Epidermal melanocyte (primary cell): ENCODE results near the gene ITGA11.
"Not testable (repeated sequence)": the region's sequence is repeated elsewhere in the genome, so short reads cannot be mapped to it uniquely, and the experiment has no call there.

ENCODE experiments used
- DNase-seq: peaks from one replicate; pipeline ENCODE4 v3.0.0; 2011; ENCODE audit warnings: low spot score; ENCODE audit not compliant: insufficient read length

Gene ITGA11

DNA sequence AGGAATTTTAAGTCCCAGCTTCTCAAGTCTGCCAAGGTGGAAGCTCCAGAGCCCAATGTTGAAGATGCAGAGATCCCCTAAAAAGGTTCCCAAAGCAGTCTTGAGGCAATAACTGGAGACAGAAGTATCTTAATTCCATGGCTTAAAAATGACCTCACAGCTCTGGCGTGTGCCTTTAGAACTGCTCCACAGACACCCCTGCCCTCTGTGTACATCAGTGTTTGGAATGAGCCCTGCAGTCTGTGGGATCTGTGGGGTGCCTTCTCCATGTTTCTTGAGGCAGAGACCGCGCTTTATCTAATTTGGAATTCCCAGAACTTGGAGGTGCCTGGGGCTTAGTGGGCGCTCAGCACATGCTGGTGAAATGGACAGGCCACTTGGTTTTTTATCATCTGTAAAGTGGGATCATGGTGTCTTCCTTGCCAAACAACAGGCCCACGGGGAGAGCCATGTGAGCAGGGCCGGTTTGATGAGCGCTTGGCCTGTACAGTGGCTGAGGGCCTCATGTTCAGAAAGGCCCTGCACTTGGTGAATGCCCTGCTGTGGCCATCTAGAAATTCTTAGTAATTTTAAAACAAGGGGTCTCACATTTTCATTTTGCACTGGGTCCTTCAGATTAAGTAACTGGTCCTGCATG, 7.1 kb downstream of the ITGA11 start:
- DNase-seq: no peak

DNA sequence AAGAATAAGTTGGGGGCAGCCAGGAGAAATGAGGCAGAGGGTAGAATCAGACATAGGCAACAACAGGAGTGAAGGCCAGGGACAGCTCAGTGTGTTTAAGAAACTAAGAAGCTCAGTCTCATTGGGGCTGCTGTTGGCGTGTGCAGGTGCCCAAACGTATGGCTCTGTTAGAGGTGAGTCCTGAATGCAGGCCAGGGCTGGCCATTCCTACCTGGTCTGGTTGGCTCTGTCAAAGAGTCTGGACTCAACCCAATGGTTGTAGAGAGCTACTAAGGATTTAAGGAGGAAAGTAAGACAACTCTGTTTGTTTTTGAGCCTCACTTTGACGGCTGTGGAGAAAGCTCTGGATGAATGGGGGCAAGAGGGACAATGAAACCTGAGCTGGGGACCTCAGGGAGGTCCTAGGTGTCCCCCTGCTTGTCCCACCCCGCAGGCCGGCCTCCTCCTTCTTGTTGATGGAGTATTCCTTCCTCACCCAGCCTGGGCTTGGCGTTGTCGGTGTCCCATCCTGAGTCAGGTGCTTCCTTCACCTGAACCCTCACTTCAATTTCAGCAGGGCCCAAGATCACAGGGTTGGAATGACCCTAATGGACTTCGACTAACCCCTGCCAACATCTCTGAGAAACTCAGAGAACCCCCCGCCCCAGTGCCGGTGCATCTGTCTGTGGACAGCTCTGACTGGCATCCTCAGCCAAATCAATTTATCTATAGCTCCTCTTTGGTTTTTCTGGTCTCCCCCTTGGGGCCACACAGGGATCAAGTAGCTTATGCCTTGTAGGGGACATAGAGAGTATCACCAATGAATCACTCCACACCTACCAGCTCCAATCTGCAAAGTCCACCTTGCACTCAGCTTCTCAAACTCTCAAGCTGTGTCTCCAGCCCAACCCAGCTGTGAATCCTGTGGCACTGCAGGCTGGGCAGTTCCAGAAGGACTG, 8.3 kb downstream of the ITGA11 start:
- no peak for DNase-seq

DNA sequence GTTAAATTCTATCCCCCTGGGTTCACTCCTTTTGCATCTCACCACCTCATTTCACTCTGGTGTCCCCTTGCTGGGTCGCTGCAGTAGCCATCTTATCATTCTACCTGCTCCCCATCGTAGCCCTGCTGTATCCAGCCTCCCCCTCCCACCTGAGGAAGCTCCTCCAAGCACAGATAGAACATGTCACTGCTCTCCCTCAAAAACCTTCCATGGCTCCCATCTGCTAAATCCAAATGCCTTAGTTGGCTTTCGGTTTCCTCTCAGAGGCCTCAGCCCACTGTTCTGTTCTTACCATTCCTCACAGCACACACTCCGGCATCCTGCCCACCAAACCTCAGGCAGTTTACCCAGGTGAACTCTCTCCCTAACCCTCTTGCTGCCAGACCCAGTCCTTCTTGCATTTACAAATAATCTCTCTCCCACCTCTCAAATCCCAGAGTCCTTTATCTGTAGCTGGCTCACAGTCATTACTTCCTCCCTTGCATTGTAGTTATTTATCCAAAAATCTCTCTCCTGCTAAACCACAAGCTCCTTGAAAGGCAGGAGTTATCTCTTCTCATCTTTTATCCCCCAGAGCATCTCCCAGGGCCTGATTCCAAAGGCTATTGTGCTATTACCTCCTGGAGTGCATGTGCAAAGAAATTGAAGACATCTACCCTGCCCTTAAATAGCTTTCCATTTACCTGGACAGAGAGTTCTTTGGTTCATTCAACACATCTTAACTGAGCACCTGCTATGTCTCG, 9.4 kb downstream of the ITGA11 start:
- not testable (repeated sequence) for DNase-seq

DNA sequence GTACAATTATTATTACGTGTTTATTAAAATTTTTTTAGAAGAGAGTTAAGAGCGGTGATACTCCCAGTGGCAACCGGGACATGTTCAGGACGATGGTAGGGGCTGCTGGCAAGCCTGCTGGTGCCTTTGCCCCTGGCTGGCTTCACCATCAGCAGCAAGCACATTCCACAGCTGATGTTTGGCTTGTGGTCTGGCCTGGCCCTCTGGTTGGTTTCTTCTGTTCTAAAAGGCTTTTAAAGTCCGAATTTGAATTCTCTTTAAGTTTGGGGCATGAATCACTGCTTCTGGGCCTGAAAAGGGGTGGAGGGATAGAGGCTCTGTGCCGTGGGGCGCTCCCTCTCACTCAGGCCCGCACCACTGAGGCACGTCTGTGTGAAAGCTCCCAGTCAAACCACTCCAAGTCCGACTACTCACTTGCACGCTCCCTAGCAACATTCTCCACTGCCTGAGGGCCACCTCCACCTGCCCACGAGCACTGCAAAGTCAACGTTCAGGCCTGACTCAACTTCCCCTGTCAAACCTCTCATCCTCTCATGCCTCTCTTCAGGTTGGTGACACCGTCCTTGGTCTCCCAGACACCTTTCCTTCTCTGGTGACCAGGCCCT, 10.1 kb downstream of the ITGA11 start:
- DNase-seq: no peak

DNA sequence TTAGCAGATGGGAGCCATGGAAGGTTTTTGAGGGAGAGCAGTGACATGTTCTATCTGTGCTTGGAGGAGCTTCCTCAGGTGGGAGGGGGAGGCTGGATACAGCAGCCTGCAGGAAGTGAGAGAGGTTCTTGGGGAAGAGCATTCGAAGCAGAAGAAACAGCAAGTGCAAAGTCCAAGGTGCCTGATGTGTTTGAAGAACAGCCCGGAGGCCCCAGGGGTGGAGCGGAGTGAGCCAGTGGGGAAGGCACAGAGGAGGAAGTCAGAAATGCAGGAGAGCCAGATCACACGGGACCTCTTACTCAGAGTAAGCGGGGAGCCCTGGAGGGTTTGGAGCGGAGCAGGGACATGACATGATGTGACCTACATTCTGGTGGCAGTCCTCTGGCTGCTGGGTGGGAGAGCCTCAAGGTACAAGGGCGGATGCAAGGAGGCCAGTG, 10.8 kb downstream of the ITGA11 start:
- no peak for DNase-seq

DNA sequence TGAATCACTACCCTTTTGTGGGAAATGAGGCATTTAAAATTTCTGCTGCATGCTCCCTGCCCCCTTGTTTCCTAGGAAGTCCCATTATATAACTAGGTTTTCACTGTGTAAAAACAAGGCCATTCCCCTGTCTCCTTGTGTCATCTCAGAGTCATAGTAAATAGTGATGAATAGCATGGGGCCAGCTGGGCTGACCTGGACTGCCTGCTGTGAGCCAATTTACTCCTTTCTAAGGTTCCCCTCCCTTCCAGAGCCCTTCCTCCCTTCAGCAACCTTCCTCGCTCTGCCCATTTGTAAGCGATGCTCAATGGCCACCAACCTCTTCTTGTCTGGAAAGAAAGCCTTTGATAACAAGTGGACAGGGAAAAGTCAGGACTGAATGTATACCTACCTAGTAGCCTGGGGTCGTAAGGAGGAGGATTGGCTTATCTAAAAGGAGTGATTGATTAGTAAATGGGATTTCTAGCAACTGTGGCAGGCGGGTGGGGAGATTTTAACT, 11.7 kb downstream of the ITGA11 start:
- DNase-seq: no peak

DNA sequence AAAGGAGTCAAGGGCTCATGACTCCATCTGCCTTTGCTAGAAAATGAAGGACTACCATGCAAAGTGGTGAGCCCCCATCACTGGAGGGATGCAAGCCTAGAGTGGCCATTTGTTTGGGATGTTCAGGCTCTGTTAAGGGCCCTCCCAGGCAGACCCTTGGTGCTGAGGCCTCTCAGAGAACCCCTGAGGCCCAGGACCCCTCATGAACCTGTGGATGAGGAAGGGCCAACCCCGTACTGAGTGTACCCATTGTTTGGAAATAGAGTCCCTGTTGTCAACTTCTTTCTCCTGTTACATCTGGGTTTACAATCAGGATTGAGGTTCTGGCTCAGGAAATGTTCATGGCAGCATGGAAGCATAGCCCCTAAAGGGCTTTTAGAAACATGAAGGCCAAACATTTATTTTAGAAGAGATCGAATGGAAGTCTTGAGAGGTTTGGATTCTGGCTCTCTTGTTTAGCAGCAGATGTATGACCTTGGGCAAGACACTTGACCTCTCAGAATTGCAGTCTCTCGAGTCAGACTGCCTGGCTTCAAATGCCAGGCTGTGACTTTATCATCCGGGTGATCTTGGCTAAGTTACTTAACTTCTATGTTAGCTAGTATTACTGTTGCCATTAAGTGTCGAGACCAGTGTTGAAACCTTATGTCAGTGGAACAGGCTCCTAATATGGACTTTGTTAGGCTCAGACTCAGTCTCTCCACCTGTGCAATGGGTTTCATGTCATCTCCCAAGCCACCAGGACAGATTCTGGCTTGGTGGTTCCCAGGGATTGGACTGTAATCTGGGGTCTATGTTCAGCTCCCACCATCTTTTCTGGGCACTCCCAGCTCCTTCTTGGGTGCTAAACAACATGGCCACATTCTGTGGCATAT, 12.4 kb downstream of the ITGA11 start:
- DNase-seq: no peak

DNA sequence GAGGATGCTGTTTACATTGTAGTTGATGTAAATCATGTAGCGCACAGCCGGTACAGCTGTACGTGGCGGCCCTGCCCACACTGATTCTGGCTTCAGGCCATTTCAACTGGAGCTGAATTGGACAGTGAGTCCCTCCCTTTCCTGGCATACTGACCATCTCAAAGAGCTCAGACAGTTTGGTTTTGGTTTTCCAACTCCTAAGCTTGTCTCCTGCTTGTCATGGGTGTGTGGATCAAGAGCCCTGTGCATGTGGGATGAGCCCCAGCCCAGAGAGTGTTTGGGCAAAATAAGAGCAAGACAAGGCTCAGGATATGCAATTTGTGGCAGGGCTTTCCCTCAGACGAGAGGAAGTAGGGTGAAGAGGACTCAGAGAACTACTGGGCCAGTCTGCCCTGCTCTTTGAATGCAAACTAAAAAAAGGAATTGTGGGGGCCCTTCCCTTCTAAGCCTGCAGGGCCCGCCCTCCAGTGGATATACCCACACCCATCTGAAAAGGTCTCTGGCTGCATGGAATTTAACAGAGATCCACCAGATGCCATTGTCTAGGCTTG, 13.3 kb downstream of the ITGA11 start:
- DNase-seq: no peak

DNA sequence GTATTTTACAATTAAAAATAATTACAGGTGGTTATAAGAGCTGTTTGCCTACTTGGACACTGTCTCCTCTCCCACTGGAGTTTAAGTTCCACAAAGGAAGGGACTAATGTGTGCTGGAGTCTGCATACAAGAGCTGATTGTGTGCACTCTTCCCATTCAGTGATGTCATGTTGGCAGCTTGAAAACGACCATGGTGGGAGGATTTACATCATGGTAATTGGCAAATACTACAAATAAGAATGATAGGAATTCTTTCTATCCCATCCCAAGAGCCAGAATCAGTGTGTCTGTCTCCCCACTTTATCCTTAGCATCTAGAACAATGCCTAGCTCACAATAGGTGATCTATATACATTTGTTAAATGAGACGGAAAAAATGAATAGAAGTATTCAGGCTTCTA, 14.1 kb downstream of the ITGA11 start:
- no peak for DNase-seq

DNA sequence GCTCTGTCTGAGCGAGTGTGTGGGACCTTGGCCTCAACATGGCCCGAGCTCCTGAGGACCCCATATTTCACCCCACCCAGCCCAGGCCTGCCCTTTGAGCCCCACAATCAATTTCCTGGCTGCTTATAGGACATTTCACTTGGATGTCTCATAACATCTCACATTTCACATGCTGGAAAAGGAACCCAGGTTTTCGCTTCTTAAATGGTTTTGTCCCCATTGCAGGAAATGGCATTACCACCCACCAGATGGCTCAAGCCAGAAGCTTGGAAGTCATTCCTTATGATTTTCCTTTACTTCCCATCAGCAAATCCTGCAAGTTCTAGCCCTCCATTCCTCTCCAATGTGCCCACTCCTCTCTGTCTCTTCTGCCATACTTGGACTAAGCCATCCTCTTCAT, 14.9 kb downstream of the ITGA11 start:
- no peak for DNase-seq

DNA sequence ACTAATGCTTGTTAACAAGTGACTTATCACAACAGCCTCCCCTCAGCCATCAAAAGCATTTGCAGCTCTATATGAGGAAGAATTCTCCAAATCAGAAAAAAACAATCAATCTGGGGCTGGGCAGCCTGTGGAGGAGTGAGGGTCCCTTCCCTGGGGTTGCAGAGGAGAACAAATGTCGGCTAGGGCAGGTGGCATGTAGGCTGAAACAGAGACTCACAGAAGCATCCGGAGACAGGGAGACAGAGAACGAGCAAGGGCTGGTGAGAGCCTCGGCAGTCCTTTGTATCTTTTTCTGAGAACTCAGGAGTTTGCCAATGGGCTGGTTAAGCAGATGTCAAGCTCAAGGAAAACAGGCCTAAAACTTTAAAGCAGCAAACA, 15.8 kb downstream of the ITGA11 start:
- DNase-seq: no peak

DNA sequence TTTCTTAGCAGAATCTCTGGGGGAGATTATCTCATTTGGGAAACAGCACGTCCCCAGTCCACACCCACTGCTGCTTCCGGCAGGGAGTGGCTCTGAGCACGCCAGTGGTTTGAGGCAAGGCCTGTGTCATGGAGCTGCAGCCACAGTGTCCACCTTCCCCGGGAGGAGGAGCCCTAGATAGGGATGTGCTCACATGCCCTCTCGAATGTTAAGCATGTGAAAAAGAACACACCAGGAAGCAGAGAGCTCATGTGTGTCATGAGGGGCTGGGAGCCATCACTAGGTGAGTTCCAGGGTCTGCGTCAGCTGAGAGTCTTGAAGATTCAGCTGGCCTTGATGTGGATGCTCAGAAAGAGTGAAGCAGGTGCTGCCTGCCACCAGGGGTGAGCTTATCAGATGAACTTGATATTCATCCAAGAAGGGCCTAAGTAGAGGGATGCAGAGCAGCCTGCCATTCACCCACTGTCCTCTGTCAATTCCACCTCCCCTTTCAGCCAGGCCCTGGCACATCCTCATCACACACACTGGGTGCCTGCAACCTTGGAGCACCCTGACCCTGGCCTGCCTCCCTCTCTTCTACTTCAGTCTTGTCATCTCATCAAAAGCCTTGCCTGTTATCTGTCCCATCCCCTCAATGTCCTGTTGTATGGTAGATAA, 16.3 kb downstream of the ITGA11 start:
- no peak for DNase-seq

DNA sequence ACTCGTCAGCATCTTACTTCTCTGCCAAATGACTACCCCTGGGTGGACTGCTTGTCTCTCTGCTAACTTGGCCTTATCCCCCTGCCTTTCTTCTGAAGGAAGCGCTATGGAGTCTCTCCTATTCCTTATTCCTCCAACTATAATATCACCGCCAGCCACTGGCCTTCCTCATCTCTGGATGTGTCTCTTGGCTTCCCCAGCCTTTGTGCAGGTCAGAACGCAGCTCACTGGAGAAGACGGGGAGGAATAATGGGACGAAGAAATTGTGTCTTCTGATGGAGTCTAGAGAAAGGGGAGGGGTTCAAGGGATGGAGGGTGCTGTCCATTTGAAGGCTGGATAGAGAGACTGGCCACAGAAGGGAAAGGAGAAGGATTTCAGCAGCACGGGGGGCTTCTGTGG, 16.9 kb downstream of the ITGA11 start:
- no peak for DNase-seq

DNA sequence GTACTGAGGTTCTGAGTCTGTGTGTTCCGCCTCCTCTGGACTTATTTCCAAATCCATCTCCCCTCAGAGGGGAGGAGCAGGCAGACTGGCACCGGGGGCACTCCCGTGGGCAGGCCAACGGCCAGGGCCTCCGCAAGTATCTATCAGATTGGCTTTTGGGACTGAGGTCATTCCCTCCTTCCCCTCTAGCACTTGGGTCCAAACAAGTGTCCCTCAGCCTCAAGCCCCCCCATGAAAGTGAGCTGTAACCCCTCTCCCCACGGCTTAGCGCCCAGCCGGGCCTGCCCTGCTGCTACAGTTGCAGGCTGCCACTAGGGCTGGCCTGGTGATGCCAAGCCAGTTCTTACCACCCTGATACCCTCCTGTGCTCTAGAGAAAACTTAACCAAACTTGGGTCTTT, 17.4 kb downstream of the ITGA11 start:
- no peak for DNase-seq

DNA sequence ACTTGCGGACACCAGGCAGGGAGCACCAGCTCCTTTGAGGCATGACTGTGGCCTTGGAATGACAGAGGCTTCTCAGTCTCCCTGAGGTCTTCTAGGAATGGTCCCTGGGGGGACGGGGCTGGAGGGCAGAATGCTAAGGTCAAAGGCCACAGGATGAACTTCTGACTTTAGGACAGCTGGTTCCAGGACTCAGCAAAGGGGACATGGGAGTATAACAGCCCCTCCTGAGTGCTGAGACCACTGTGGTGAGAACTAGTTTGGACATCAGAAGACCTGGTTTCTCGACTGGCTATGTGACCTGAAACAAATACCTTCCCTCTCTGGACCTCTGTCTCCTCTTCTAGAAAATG, 17.8 kb downstream of the ITGA11 start:
- DNase-seq: no peak

DNA sequence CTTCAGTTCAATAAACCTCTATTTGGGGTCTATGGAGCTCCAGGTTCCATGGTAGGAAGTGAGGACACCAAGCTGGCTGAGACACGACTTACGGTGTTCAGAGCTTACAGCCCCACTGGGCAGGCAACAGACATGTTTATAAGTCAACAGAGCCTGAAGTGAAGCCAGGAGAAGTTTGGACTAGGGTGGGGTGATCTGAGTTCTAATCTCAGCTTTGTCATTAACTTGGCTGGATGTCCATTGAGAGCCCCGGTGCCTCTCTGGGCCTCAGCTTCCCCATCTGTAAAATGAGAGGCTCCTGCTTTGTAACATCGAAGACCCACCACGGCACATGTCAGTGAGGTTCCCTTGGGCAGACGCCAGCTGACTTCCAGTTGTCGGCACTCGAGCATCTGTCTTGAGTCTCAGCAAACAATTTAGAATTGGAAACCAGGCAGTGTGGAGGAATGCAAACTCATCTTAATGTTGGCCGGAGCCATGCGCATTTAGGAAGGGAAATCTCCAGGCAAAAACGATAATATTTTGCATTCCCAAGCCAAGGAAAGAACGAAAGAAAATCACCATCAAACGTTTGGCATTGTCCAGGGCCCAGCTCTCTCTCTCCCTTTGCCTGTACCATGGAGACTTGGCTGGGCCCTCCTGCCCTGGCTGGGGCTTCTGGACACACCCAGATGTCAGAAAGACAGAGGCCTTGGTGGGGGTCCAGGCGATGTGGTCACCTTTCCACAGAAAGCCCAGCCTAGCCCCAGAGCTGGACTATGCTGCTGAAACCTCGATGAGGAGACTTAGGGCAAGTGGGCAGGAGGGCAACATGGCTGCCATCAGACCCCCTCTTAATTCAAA, 18.4 kb downstream of the ITGA11 start:
- DNase-seq: no peak

DNA sequence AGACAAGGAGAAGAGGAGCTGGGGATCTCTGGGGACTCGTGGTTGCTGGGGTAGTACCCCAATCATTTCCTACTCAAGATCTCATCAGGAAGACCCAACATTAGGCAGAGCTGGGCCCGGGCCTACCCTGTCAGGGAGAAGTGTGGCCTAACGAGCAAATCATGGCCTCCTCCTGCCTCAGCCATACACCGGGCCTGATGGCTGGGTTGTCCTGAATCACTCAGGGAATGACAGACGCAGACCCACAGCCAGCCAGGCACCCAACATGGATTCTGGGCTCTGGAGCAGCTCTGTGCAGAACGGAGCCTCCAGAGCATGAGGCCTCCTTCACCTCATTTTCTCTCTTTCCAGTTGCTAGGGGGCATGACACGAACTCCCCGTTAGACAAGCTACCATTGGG, 19.7 kb downstream of the ITGA11 start:
- no peak for DNase-seq

DNA sequence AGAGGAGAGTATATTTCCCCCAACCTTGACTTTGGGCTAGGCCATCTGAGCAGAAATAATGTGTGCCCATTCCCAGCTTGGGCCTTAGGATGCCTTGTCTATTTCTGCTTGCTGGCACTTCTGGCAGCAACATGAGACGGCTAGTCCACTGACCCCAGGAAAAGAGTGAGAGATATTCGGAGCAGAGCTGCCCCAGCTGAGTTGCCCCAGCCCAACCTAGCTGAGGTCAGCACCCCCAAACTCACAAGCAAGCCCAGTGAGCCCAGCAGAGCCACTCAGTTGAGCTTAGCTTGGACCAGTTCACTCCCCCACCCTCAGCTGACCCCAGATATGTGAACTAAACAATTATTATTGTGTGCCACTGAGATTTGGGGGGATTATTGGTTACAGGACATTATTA, 20.2 kb downstream of the ITGA11 start:
- DNase-seq: no peak

DNA sequence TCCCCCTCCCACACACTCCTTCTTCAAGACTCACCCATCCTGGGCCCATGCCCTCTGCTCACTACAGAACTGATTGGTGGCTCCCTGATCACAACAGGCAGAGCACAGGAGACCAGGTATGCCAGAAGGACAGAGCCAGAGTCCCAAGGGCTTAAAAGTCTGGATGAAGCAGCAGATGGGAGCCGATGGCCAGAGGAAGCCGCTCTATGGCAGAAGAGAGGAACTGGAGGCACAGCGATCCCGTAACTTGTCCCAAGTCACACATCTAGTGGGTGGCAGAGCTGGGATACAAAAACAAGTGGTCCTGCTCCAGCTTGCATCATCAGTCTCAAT, 20.7 kb downstream of the ITGA11 start:
- no peak for DNase-seq
